HepG2 (cell line): ENCODE results near the gene UAP1L1. TPM values are rescaled to one million over a fixed set of nuclear protein-coding genes. Genes with fewer than 3 reads are reported as not detected.

Experiments used
- ATF7-NPFF ChIP-seq: sonication (generic); formaldehyde crosslinking; IDR thresholded peaks from 2 replicates; pipeline ENCODE4 v1.8.1; 2023; ENCODE audit warnings: mild to moderate bottlenecking, low read depth, missing genetic modification reagents, moderate library complexity
- DR1 ChIP-seq: sonication (generic); formaldehyde crosslinking; IDR thresholded peaks from 2 replicates; pipeline ENCODE4 v1.8.0; 2021; ENCODE audit warnings: mild to moderate bottlenecking, missing genetic modification reagents, inconsistent platforms
- EEA1 ChIP-seq: sonication (generic); formaldehyde crosslinking; IDR thresholded peaks from 2 replicates; pipeline ENCODE4 v1.5.1; 2020; ENCODE audit warnings: mild to moderate bottlenecking, missing genetic modification reagents, borderline replicate concordance
- ETV5 ChIP-seq: IDR thresholded peaks from 2 replicates; pipeline ENCODE4 v1.6.1; 2018; ENCODE audit warnings: missing biosample characterization, missing genetic modification reagents, inconsistent platforms, borderline replicate concordance
- HNRNPH1 ChIP-seq: fragments of 200-400 bp; formaldehyde crosslinking; optimal IDR thresholded peaks from 2 replicates; pipeline ENCODE3; 2017; ENCODE audit warnings: mild to moderate bottlenecking, low read depth, low read length
- JUND ChIP-seq: sonication (generic); formaldehyde crosslinking; IDR thresholded peaks from 2 replicates; pipeline ENCODE4 v1.8.0; 2022; ENCODE audit warnings: mild to moderate bottlenecking, missing genetic modification reagents
- KAT8 ChIP-seq: IDR thresholded peaks from 2 replicates; pipeline ENCODE4 v1.6.1; 2016; ENCODE audit warnings: missing genetic modification reagents, missing compliant biosample characterization
- KDM2A ChIP-seq: sonication (generic); formaldehyde crosslinking; IDR thresholded peaks from 2 replicates; pipeline ENCODE4 v1.4.0; 2020; ENCODE audit warnings: low read depth, missing genetic modification reagents, borderline replicate concordance
- KLF11 ChIP-seq: IDR thresholded peaks from 2 replicates; pipeline ENCODE4 v1.6.1; 2016; ENCODE audit warnings: missing compliant biosample characterization
- MAFG ChIP-seq: sonication (generic); formaldehyde crosslinking; IDR thresholded peaks from 2 replicates; pipeline ENCODE4 v1.5.1; 2020; ENCODE audit warnings: mild to moderate bottlenecking, missing genetic modification reagents
- MAZ ChIP-seq, 2 experiments: sonication (generic) in 1 of 2; formaldehyde crosslinking in 1 of 2; IDR thresholded peaks; 2 replicates each; pipeline versions ENCODE4 v1.5.0 to v1.6.1; 2012 to 2020; ENCODE audit warnings: low read depth in 2 of 2, mild to moderate bottlenecking in 2 of 2, borderline replicate concordance in 1 of 2, improper control_type of control experiment in 1 of 2, low read length in 1 of 2, missing genetic modification reagents in 1 of 2, moderate library complexity in 1 of 2
- NFE2L2 ChIP-seq: fragments of 150-350 bp; IDR thresholded peaks from 2 replicates; pipeline ENCODE4 v1.6.1; 2014; ENCODE audit warnings: low read length
- NR2F6 ChIP-seq, 2 experiments: IDR thresholded peaks; 2 replicates each; pipeline ENCODE4 v1.6.1; 2016; ENCODE audit warnings: antibody characterized with exemption in 1 of 2, mild to moderate bottlenecking in 1 of 2
- PAWR ChIP-seq: sonication (generic); formaldehyde crosslinking; IDR thresholded peaks from 2 replicates; pipeline ENCODE4 v1.4.0; 2020; ENCODE audit warnings: missing genetic modification reagents, mild to moderate bottlenecking, borderline replicate concordance
- PHF20 ChIP-seq: sonication (generic); formaldehyde crosslinking; IDR thresholded peaks from 2 replicates; pipeline ENCODE4 v1.5.0; 2020; ENCODE audit warnings: mild to moderate bottlenecking, missing genetic modification reagents
- SRSF4 ChIP-seq: fragments of 200-400 bp; formaldehyde crosslinking; IDR thresholded peaks from one replicate; pipeline ENCODE4 v1.6.1; 2018; ENCODE audit warnings: mild to moderate bottlenecking, low read depth, low read length, moderate library complexity; ENCODE audit not compliant: poor library complexity, severe bottlenecking
- STAG1 ChIP-seq: sonication (generic); formaldehyde crosslinking; IDR thresholded peaks from 2 replicates; pipeline ENCODE4 v1.4.0; 2020; ENCODE audit warnings: missing genetic modification reagents
- TFDP1 ChIP-seq: IDR thresholded peaks from 2 replicates; pipeline ENCODE4 v1.6.1; 2016; ENCODE audit warnings: missing compliant biosample characterization, missing genetic modification reagents, borderline replicate concordance
- ZBTB33 ChIP-seq: sonication (generic); formaldehyde crosslinking; IDR thresholded peaks from 2 replicates; pipeline ENCODE4 v1.4.0; 2020; ENCODE audit warnings: missing genetic modification reagents
- ZEB1 ChIP-seq: IDR thresholded peaks from 2 replicates; pipeline ENCODE4 v1.6.1; 2012; ENCODE audit warnings: mild to moderate bottlenecking, low read depth, inconsistent platforms; ENCODE audit not compliant: insufficient replicate concordance
- ZIK1 ChIP-seq: sonication (generic); formaldehyde crosslinking; IDR thresholded peaks from 2 replicates; pipeline ENCODE4 v1.5.0; 2020; ENCODE audit warnings: mild to moderate bottlenecking, low read depth, missing genetic modification reagents, borderline replicate concordance
- ZKSCAN8 ChIP-seq: IDR thresholded peaks from 2 replicates; pipeline ENCODE4 v1.6.1; 2016; ENCODE audit warnings: borderline replicate concordance, missing genetic modification reagents, missing compliant biosample characterization
- ZNF224 ChIP-seq: sonication (generic); formaldehyde crosslinking; IDR thresholded peaks from 2 replicates; pipeline ENCODE4 v1.5.0; 2020; ENCODE audit warnings: mild to moderate bottlenecking, missing genetic modification reagents
- ZNF543 ChIP-seq: sonication (generic); formaldehyde crosslinking; IDR thresholded peaks from 2 replicates; pipeline ENCODE4 v1.4.0; 2020; ENCODE audit warnings: mild to moderate bottlenecking, missing genetic modification reagents
- ZNF567 ChIP-seq: sonication (generic); formaldehyde crosslinking; IDR thresholded peaks from 2 replicates; pipeline ENCODE4 v1.8.1; 2023; ENCODE audit warnings: mild to moderate bottlenecking, missing genetic modification reagents, borderline replicate concordance
- ZNF784 ChIP-seq: sonication (generic); formaldehyde crosslinking; IDR thresholded peaks from 2 replicates; pipeline ENCODE4 v1.5.1; 2020; ENCODE audit warnings: missing genetic modification reagents, mild to moderate bottlenecking, borderline replicate concordance
- polyA plus RNA-seq, 8 experiments: library from polyadenylated mRNA; depleted of rRNA in 3 of 8; stranded (reverse) in 7 of 8; unstranded in 1 of 8; fragments of >200 nt; fragmentation: Illumina TruSeq in 4 of 8; extraction: Trizol in 4 of 8; gene quantifications; 2 replicates each; pipeline versions ENCODE4 v1.2.1 to v1.2.3, GENCODE V29; 2011 to 2016; ENCODE audit warnings: low read depth in 4 of 8, missing spikeins in 1 of 8, mixed read lengths in 1 of 8; ENCODE audit not compliant: insufficient read depth in 1 of 8
- total RNA-seq, 5 experiments: library from RNA; depleted of rRNA; stranded (reverse); fragments of >200 nt; fragmentation: Illumina TruSeq; extraction: Trizol; gene quantifications; 2 replicates each; pipeline ENCODE4 v1.2.3, GENCODE V29; 2016; ENCODE audit warnings: low read depth in 1 of 5

Gene UAP1L1
- total and polyA plus RNA-seq, 2 of the 13 experiments (the other 11 are each of a cell fraction or from before 2014, with no cell fraction given): 5.4 to 6.4 TPM

- TF ChIP-seq ZIK1 (CRISPR knock-in tag) (0 out of 2 replicates have a peak, but pooled peaks have one; percentile 31), NFE2L2 (no peak), ZKSCAN8 (CRISPR knock-in tag) (no peak), ATF7-NPFF (CRISPR knock-in tag) (peak; percentile 27; the same call in 1 of the 2 replicates), ZNF784 (CRISPR knock-in tag) (no peak), ZNF543 (CRISPR knock-in tag) (no peak), NR2F6 (IDR thresholded peaks at IDR 0.05) (peak; percentile 68), NR2F6 (CRISPR knock-in tag; IDR thresholded peaks at IDR 0.05) (peak; percentile 79), STAG1 (peak; percentile 51), TFDP1 (no peak), EEA1 (no peak), ZNF567 (CRISPR knock-in tag) (no peak), KLF11 (CRISPR knock-in tag) (no peak), HNRNPH1 (no peak), ZNF224 (CRISPR knock-in tag) (no peak), KDM2A (CRISPR knock-in tag) (peak; percentile 30; the same call in 1 of the 2 replicates), DR1 (no peak), PAWR (CRISPR knock-in tag) (no peak), ZBTB33 (CRISPR knock-in tag) (no peak), PHF20 (CRISPR knock-in tag) (no peak), ZEB1 (no peak), ETV5 (0 out of 2 replicates have a peak, but pooled peaks have one; percentile 3), SRSF4 (no peak), KAT8 (CRISPR knock-in tag) (no peak), MAFG (CRISPR knock-in tag) (no peak), JUND (CRISPR knock-in tag) (no peak), MAZ (IDR thresholded peaks at IDR 0.05; ENCODE audit: borderline replicate concordance, low read depth, low read length) (no peak), MAZ (CRISPR knock-in tag; IDR thresholded peaks at IDR 0.05; ENCODE audit: low read depth) (0 out of 2 replicates have a peak, but pooled peaks have one; percentile 4)
These were observed 48.0 kb upstream of the UAP1L1 start (continued) for GRCh38 chr9:137029058-137029936.
